HG03521 (cell line): ENCODE results near the gene ARHGAP18.

Experiments used
- ATAC-seq: cut with Tn5 transposase; IDR thresholded peaks from one replicate; pipeline ENCODE4 v1.9.1; 2021; ENCODE audit warnings: mild to moderate bottlenecking, moderate library complexity; ENCODE audit not compliant: unreplicated experiment

ARHGAP18 gene

GRCh38 chr6:129546702-129547101 lies 163.3 kb downstream of the ARHGAP18 start:
- no peak for ATAC-seq

DNA sequence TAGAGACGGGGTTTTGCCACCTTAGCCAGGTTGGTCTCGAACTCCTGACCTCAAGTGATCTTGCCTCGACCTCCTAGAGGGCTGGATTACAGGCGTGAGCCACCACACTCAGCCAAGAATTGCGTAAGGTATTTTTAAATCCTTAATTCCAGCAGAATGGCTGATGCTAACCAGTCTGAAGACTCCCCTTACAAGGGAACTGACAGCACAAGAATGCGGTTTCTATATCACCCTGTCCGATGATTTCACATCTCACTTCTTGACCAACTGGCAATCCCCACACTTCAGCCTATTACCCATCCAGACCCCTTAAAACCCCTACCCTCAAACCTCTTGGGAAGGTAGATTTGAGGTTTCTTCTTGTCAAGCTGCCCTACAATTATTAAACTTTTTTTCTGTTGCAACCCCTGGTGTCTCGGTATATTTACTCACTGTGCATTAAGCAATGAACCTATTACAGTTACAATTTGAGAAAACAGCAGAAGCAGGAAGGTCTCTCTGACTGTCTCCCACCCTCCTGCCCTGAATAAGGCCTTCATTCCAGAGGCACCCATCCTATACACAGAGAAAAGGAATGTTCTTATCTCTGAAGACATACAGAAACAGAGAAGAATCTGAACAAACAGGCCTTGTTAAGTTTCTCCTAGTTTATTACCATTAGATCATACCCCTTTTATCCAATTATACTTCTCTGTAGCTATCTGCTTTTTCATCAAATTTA lies 164.9 kb downstream of the ARHGAP18 start:
- no peak for ATAC-seq

DNA sequence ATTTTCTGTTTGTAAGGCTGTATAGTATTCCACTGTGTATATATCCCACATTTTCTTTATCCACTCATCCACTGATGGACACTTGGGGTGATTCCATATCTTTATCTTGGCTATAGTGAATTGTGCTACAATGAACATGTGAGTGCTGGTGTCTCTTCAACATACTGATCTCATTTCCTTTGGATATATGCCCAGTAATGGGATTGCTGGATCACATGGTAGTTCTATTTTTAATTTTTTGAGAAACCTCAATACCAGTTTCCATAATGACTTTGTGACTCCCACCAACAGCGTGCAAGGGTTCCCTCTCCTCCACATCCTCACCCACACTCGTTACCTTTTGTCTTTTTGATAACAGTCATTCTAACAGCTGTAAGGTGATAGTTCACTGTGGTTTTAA lies 166.0 kb downstream of the ARHGAP18 start:
- ATAC-seq = no peak

GRCh38 chr6:129542705-129543104 lies 167.3 kb downstream of the ARHGAP18 start:
- no peak for ATAC-seq

- no peak for ATAC-seq
These were observed 170.9 kb downstream of the ARHGAP18 start for GRCh38 chr6:129539032-129539431.

GRCh38 chr6:129536271-129536670 lies 173.7 kb downstream of the ARHGAP18 start:
- no peak for ATAC-seq

GRCh38 chr6:129534926-129535325 lies 175.1 kb downstream of the ARHGAP18 start:
- no peak for ATAC-seq
